Effector CD4-positive, alpha-beta T cell (primary cell): ENCODE measurements around the gene MAP4K5.

ENCODE experiments used
- DNase-seq: peaks from one replicate; pipeline ENCODE4 v3.0.0-alpha.2; 2020

The MAP4K5 gene

GRCh38 chr14:50398189-50398580 lies 134.2 kb downstream of the MAP4K5 start:
- DNase-seq, result no peak

- DNase-seq, result no peak
Measured at GRCh38 chr14:50397390-50398188, 134.8 kb downstream of the MAP4K5 start.

GRCh38 chr14:50396631-50397389 lies 135.6 kb downstream of the MAP4K5 start, which contains the start of gene CDKL1:
TSS of gene CDKL1 (minus strand) at chr14:50396881. CDS start at chr14:50395868, 1,013 bp downstream.
- DNase-seq, result peak; percentile 10

GRCh38 chr14:50395448-50395847 lies 136.9 kb downstream of the MAP4K5 start:
- no peak for DNase-seq

GRCh38 chr14:50394713-50395112 lies 137.7 kb downstream of the MAP4K5 start:
- DNase-seq, result no peak

- no peak for DNase-seq
Measured at GRCh38 chr14:50389668-50390441, 142.5 kb downstream of the MAP4K5 start.

- no peak for DNase-seq
Measured at GRCh38 chr14:50388256-50388931, 144.0 kb downstream of the MAP4K5 start.

GRCh38 chr14:50387548-50387947 lies 144.8 kb downstream of the MAP4K5 start:
- DNase-seq, result no peak

GRCh38 chr14:50383618-50384225 lies 148.6 kb downstream of the MAP4K5 start:
- DNase-seq, result no peak

- DNase-seq, result no peak
Measured at GRCh38 chr14:50381823-50382287, 150.5 kb downstream of the MAP4K5 start.

GRCh38 chr14:50381008-50381407 lies 151.4 kb downstream of the MAP4K5 start:
- DNase-seq, result no peak

GRCh38 chr14:50380455-50380854 lies 151.9 kb downstream of the MAP4K5 start:
- DNase-seq, result no peak

GRCh38 chr14:50379563-50379962 lies 152.8 kb downstream of the MAP4K5 start:
- DNase-seq, result no peak

GRCh38 chr14:50377550-50378085 lies 154.8 kb downstream of the MAP4K5 start:
- DNase-seq, result no peak

GRCh38 chr14:50375760-50376159 lies 156.6 kb downstream of the MAP4K5 start:
- no peak for DNase-seq

- no peak for DNase-seq
Measured at GRCh38 chr14:50373959-50374358, 158.4 kb downstream of the MAP4K5 start.

- no peak for DNase-seq
Measured at GRCh38 chr14:50371546-50371945, 160.8 kb downstream of the MAP4K5 start.
